Vagina (tissue), 2 donors: ENCODE data around the gene RFX4. TPM values are rescaled to one million over a fixed set of nuclear protein-coding genes. Genes with fewer than 3 reads are reported as not detected.

ENCODE experiments used
- DNase-seq, 2 donors: peaks; one replicate each; pipeline ENCODE4 v3.0.0-alpha.2; 2017; ENCODE audit errors: extremely low spot score in 2 of 2
- H3K27ac ChIP-seq: fragments of 200-600 bp; sonication (generic); one replicate; pipeline ENCODE4 v1.5.1; 2019
- H3K27me3 ChIP-seq: fragments of 200-600 bp; sonication (generic); one replicate; pipeline ENCODE4 v1.5.1; 2019
- H3K36me3 ChIP-seq, 2 donors: fragments of 200-600 bp; sonication (generic); one replicate each; pipeline ENCODE4 v1.5.1; 2017 to 2019
- H3K4me1 ChIP-seq: fragments of 200-600 bp; sonication (generic); one replicate; pipeline ENCODE4 v1.5.1; 2019
- H3K4me3 ChIP-seq, 2 donors: fragments of 200-600 bp; sonication (generic); 1 replicate in 1 of 2; 2 replicates in 1 of 2; pipeline ENCODE4 v1.5.1; 2016 to 2019
- H3K9me3 ChIP-seq: fragments of 200-600 bp; sonication (generic); one replicate; pipeline ENCODE4 v1.5.1; 2019
- POLR2A ChIP-seq, 2 donors: fragments of 450-650 bp; IDR thresholded peaks; one replicate each; pipeline ENCODE4 v1.6.1; 2017; ENCODE audit warnings: antibody characterized with exemption in 2 of 2, mild to moderate bottlenecking in 2 of 2, moderate library complexity in 2 of 2
- POLR2AphosphoS5 ChIP-seq, 2 donors: sonication (generic); formaldehyde crosslinking; IDR thresholded peaks; one replicate each; pipeline ENCODE4 v1.9.0; 2017; ENCODE audit warnings: antibody characterized with exemption in 2 of 2, mild to moderate bottlenecking in 2 of 2, low read depth in 1 of 2; ENCODE audit not compliant: insufficient read depth in 1 of 2
- intact Hi-C: fragments of 100-400 bp; cut with DNase I; formaldehyde crosslinking; loops from one replicate; pipeline ENCODE4 v1.15.1; 2023
- total RNA-seq: library from RNA; depleted of rRNA; stranded (reverse); fragments of >200 nt; gene quantifications from one replicate; pipeline ENCODE4 v1.2.3, GENCODE V29; 2016
- TF ChIP-seq, protein P1 (sequence below), 3 experiments: fragments of 450-650 bp in 2 of 3; fragments of 200-600 bp in 1 of 3; sonication (generic) in 1 of 3; IDR thresholded peaks; one replicate each; pipeline ENCODE4 v1.5.1; 2017 to 2019; ENCODE audit warnings: antibody characterized with exemption in 3 of 3, mild to moderate bottlenecking in 2 of 3, moderate library complexity in 2 of 3

RFX4 gene
- total RNA-seq, 1 donor from 2014 or later, result not detected

DNA sequence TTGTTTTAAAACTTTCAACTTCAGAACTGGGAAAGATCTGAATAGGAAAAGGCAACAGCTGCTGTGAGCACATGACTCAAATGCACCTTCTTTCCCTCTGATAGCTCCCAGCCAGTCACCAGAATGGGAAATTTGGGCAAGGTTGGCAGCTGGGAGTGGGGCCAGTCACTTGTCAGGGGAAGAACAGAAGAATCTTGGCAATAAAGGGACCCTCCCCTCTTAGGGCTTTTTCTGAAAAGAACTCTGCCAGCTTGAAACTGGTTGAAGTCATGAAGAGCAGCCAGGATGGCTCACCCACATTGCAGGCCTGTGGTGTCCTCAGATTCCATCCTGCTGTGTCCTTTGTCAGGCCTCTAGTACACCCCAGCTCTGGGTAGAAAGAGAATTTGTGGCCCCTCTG, 181.4 kb downstream of the RFX4 start:
- intact Hi-C loops, result no loop called here
- TF ChIP-seq, protein P1, sequence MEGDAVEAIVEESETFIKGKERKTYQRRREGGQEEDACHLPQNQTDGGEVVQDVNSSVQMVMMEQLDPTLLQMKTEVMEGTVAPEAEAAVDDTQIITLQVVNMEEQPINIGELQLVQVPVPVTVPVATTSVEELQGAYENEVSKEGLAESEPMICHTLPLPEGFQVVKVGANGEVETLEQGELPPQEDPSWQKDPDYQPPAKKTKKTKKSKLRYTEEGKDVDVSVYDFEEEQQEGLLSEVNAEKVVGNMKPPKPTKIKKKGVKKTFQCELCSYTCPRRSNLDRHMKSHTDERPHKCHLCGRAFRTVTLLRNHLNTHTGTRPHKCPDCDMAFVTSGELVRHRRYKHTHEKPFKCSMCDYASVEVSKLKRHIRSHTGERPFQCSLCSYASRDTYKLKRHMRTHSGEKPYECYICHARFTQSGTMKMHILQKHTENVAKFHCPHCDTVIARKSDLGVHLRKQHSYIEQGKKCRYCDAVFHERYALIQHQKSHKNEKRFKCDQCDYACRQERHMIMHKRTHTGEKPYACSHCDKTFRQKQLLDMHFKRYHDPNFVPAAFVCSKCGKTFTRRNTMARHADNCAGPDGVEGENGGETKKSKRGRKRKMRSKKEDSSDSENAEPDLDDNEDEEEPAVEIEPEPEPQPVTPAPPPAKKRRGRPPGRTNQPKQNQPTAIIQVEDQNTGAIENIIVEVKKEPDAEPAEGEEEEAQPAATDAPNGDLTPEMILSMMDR (IDR thresholded peaks at IDR 0.05), result no peak
- TF ChIP-seq POLR2AphosphoS5 (IDR thresholded peaks at IDR 0.05; ENCODE audit: insufficient read depth in 1 of 2, low read depth in 1 of 2) (no peak), POLR2A (IDR thresholded peaks at IDR 0.05) (no peak)

DNA sequence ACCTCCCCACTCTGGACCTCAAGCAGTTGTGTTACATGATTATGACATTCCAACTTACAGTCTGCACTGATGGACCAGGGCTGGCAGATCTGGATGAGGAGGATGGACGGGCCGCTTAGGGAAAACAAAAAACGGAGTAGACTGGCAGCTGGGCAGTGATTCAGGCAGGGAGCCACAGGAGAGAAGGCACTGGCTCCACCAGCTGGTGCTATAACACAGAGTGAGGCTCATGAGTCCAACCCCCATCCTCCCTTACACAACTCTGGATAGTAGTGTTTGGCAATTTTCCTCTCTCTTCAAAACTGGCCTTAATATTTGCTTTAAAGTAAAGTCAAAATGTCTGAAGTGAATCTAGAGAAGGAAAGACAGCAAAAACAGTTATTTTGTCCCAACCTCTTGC, 181.9 kb downstream of the RFX4 start:
- intact Hi-C loops, result no loop called here
- Histone ChIP-seq H3K36me3 (no peaks in the 10 kb centered on the region), H3K27me3 (no peaks in the 10 kb centered on the region), H3K4me1 (no peaks in the 10 kb centered on the region), H3K27ac (no peak overlapping the region), H3K9me3 (no peaks in the 10 kb centered on the region), H3K4me3 (no peak overlapping the region)
- TF ChIP-seq POLR2A (IDR thresholded peaks at IDR 0.05) (no peak), POLR2AphosphoS5 (IDR thresholded peaks at IDR 0.05; ENCODE audit: insufficient read depth in 1 of 2, low read depth in 1 of 2) (no peak)
- TF ChIP-seq, protein P1 (IDR thresholded peaks at IDR 0.05), result no peak
- no peak for DNase-seq

More for the DNA sequence above, 181.4 kb downstream of the RFX4 start:
- H3K4me3 ChIP-seq, result no peak overlapping the region
- H3K27ac ChIP-seq, result no peak overlapping the region
- no peaks in the 10 kb centered on the region for H3K36me3 ChIP-seq
- no peak for DNase-seq
- no peaks in the 10 kb centered on the region for H3K4me1 ChIP-seq
- H3K9me3 ChIP-seq, result no peaks in the 10 kb centered on the region
- no peaks in the 10 kb centered on the region for H3K27me3 ChIP-seq

DNA sequence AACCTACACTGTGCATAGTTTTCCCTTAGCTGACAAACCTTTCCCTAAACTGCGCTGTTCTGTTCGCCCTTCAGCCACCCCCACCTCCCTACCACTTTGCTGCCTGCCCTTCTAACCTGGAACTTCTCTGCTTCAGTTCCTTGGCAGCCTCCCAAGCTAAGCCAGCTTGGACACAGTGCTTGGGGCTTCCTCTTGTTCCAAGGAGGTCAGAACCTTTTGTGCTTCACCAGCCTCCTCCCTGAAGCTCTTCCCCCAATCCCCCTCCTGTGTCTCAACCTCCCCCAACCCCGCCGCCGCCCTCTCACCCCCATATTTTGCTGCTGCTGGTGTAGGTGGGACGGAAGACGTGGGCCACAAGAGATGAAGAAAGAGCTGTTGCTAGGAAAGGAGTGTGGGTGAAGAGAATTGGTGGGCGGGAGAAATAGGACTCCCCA, 183.6 kb downstream of the RFX4 start:
- no peak overlapping the region for H3K4me3 ChIP-seq
- TF ChIP-seq, protein P1 (IDR thresholded peaks at IDR 0.05), result no peak
- no peak for TF ChIP-seq POLR2A (IDR thresholded peaks at IDR 0.05)
- no peak for TF ChIP-seq POLR2AphosphoS5 (IDR thresholded peaks at IDR 0.05; ENCODE audit: insufficient read depth in 1 of 2, low read depth in 1 of 2)
- peak overlapping the region; percentile 40 for H3K27ac ChIP-seq
- H3K27me3 ChIP-seq, result no peaks in the 10 kb centered on the region
- no peak for DNase-seq
- no peaks in the 10 kb centered on the region for H3K36me3 ChIP-seq
- intact Hi-C loops, result no loop called here
- H3K4me1 ChIP-seq, result no peaks in the 10 kb centered on the region
- no peaks in the 10 kb centered on the region for H3K9me3 ChIP-seq

DNA sequence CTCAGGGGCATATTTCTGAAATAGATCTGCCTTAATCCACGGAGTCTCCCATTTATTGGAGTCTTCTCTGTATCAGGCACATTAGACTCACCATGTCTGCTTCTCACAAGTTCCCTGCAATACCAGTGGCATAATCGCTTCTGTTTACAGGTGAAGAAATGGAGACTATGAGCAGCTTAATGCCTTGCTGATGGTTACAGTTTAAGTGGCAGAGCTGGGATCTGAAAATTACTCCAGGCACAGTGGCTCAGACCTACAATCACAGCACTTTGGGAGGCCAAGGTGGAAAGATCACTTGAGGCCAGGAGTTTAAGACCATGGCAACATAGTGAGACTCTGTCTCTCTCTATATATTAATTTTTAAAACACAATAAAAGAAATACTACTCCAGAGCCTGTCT, 184.4 kb downstream of the RFX4 start:
- no peaks in the 10 kb centered on the region for H3K27me3 ChIP-seq
- no peak overlapping the region for H3K4me3 ChIP-seq
- DNase-seq, result no peak
- no peaks in the 10 kb centered on the region for H3K36me3 ChIP-seq
- intact Hi-C loops, result no loop called here
- no peaks in the 10 kb centered on the region for H3K9me3 ChIP-seq
- H3K27ac ChIP-seq, result no peak overlapping the region
- no peaks in the 10 kb centered on the region for H3K4me1 ChIP-seq
- TF ChIP-seq POLR2A (IDR thresholded peaks at IDR 0.05), result no peak
- TF ChIP-seq, protein P1 (IDR thresholded peaks at IDR 0.05), result no peak
- no peak for TF ChIP-seq POLR2AphosphoS5 (IDR thresholded peaks at IDR 0.05; ENCODE audit: insufficient read depth in 1 of 2, low read depth in 1 of 2)

DNA sequence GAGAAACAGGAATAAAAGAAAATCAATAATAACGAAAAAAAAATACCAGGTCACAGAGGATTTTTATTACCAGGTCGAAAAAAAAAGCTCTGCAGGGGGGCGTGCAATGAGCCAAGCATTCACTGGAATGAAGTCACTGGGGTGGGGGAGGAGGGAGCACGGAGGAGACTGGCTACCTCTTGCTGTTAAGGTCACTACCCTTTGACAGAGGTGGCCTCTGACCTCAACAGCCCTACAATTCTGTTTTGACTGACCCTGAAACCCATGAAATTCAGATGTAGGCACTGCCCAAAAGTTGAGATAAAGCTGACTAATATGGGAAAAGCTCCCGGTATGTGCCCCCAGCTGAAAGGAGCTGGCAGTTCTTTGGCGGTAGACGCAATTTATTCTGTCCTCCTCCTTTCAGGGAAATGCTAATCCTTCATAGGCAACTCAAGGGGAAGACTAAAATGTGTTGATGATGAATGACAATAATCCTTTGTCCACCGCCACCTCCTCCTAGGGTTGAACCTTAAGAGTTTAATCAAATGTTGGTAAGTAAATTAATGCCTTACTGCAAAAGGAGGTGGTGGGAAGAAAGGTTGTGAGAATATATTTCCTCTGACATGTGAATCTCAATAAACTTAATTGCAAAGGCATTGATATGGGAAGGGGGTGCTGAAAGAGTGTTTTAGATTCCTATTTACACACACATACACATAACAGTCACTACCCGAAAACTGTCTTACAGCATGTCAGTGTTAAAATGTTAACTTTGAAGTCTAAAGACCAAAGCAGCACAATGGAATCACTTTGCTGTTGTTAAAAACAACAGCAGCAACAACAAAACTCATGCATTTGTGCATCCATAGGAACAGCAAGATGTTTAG, 185.4 kb downstream of the RFX4 start:
- Histone ChIP-seq H3K36me3 (no peaks in the 10 kb centered on the region), H3K4me1 (no peaks in the 10 kb centered on the region), H3K27me3 (no peaks in the 10 kb centered on the region), H3K27ac (no peak overlapping the region), H3K4me3 (no peak overlapping the region), H3K9me3 (no peaks in the 10 kb centered on the region)
- TF ChIP-seq POLR2A (IDR thresholded peaks at IDR 0.05) (no peak), POLR2AphosphoS5 (IDR thresholded peaks at IDR 0.05; ENCODE audit: insufficient read depth in 1 of 2, low read depth in 1 of 2) (no peak)
- TF ChIP-seq, protein P1 (IDR thresholded peaks at IDR 0.05), result no peak
- no peak for DNase-seq
- intact Hi-C loops, result no loop called here
